Measurements from ENCODE around the gene TIPRL. TPM values are rescaled to one million over a fixed set of nuclear protein-coding genes. Genes with fewer than 3 reads are reported as not detected.
"Not testable (repeated sequence)": the region's sequence is repeated elsewhere in the genome, so short reads cannot be mapped to it uniquely, and the experiment has no call there.

Gene TIPRL
- total and polyA plus RNA-seq, 8 donors, result 26.2 to 56.1 (median 51.5) TPM

- DNase-seq, result no peak
- no peak for ATAC-seq
- H3K36me3 ChIP-seq, result peaks cover 0 to 82% of the 10 kb centered on the region in 2 donors
Measured at GRCh38 chr1:168195199-168196135, 16.7 kb downstream of the TIPRL start.

GRCh38 chr1:168199056-168199455, 20.3 kb downstream of the TIPRL start:
- no peak for DNase-seq
- no peak for TF ChIP-seq CTCF (IDR thresholded peaks at IDR 0.05)
- Histone ChIP-seq H3K36me3 (peaks cover 0 to 74% of the 10 kb centered on the region in 2 donors), H3K27ac (no peak overlapping the region), H3K27me3 (no peaks in the 10 kb centered on the region), H3K4me3 (no peak overlapping the region), H3K9me3 (no peaks in the 10 kb centered on the region), H3K4me1 (no peaks in the 10 kb centered on the region)
- ATAC-seq, result no peak
- intact Hi-C loops (cut with DNase I), result no loop called here

More at GRCh38 chr1:168195199-168196135, 16.7 kb downstream of the TIPRL start:
- intact Hi-C loops (cut with DNase I), result no loop called here
- no peak overlapping the region for H3K27ac ChIP-seq
- H3K27me3 ChIP-seq, result no peaks in the 10 kb centered on the region
- no peaks in the 10 kb centered on the region for H3K9me3 ChIP-seq
- H3K4me1 ChIP-seq, result no peaks in the 10 kb centered on the region
- H3K4me3 ChIP-seq, result no peak overlapping the region
- no peak for TF ChIP-seq CTCF (IDR thresholded peaks at IDR 0.05)

GRCh38 chr1:168202941-168203654, 24.3 kb downstream of the TIPRL start:
- H3K27me3 ChIP-seq, result no peaks in the 10 kb centered on the region
- DNase-seq, result no peak
- H3K4me3 ChIP-seq, result no peak overlapping the region
- intact Hi-C loops (cut with DNase I), result no loop called here
- no peaks in the 10 kb centered on the region for H3K9me3 ChIP-seq
- peak overlapping the region in 1 of 2 donors; percentile 15 for H3K27ac ChIP-seq
- H3K36me3 ChIP-seq, result peaks cover 0 to 44% of the 10 kb centered on the region in 2 donors
- H3K4me1 ChIP-seq, result no peaks in the 10 kb centered on the region
- ATAC-seq, result peak; percentile 24
- TF ChIP-seq CTCF (IDR thresholded peaks at IDR 0.05), result no peak

- Histone ChIP-seq H3K27ac (no peak overlapping the region), H3K27me3 (no peaks in the 10 kb centered on the region), H3K4me1 (no peaks in the 10 kb centered on the region), H3K9me3 (peaks cover 0 to 7% of the 10 kb centered on the region in 2 donors), H3K36me3 (peaks cover 0 to 14% of the 10 kb centered on the region in 2 donors), H3K4me3 (no peak overlapping the region)
- ATAC-seq, result no peak
- no peak for TF ChIP-seq CTCF (IDR thresholded peaks at IDR 0.05)
- intact Hi-C loops (cut with DNase I), result no loop called here
- DNase-seq, result no peak
Measured at GRCh38 chr1:168206111-168206510, 27.3 kb downstream of the TIPRL start.

- H3K9me3 ChIP-seq, result peaks cover 0 to 16% of the 10 kb centered on the region in 2 donors
- intact Hi-C loops (cut with DNase I); H3K4me1 ChIP-seq; ATAC-seq; H3K36me3 ChIP-seq; H3K27me3 ChIP-seq; DNase-seq; H3K4me3 ChIP-seq; H3K27ac ChIP-seq: not testable (repeated sequence)
Measured at GRCh38 chr1:168207673-168208072, 28.9 kb downstream of the TIPRL start.

Measured in left lung (tissue), 10 donors.